HL-60 (cell line): Measurements from ENCODE around the gene SPOCK3.

Experiments
- DNase-seq, 2 experiments: peaks; one replicate each; pipeline ENCODE4 v3.0.0-alpha.2; 2010 to 2020; ENCODE audit warnings: low read depth in 1 of 2, low spot score in 1 of 2
- H3K27ac ChIP-seq: fragments of 250-450 bp; sonication (Bioruptor Pico); replicated peaks from 2 replicates; pipeline ENCODE4 v1.5.1; 2020; ENCODE audit warnings: mild to moderate bottlenecking, moderate library complexity
- H3K27me3 ChIP-seq: fragments of 250-450 bp; sonication (Bioruptor Pico); 2 replicates; pipeline ENCODE4 v1.5.1; 2021; ENCODE audit warnings: mild to moderate bottlenecking, moderate library complexity; ENCODE audit not compliant: insufficient read depth, poor library complexity, severe bottlenecking
- H3K4me3 ChIP-seq: replicated peaks from 2 replicates; pipeline ENCODE4 v1.5.1; 2011; ENCODE audit warnings: mild to moderate bottlenecking, control low read depth, low read length; ENCODE audit not compliant: insufficient read depth
- GABPA ChIP-seq: IDR thresholded peaks from 2 replicates; pipeline ENCODE4 v1.6.1; 2012; ENCODE audit warnings: low read depth
- POLR2AphosphoS5 ChIP-seq: IDR thresholded peaks from 2 replicates; pipeline ENCODE4 v1.6.1; 2012; ENCODE audit warnings: low read depth
- SPI1 ChIP-seq: IDR thresholded peaks from 2 replicates; pipeline ENCODE4 v1.6.1; 2012; ENCODE audit warnings: low read depth, mild to moderate bottlenecking, borderline replicate concordance
- TF ChIP-seq, protein P1 (sequence below): IDR thresholded peaks from one replicate; pipeline ENCODE4 v1.5.1; 2011; ENCODE audit warnings: low read length, control low read depth, inconsistent platforms; ENCODE audit not compliant: insufficient read depth
- TF ChIP-seq, protein P2 (sequence below): IDR thresholded peaks from 2 replicates; pipeline ENCODE4 v1.6.1; 2012; ENCODE audit warnings: low read depth; ENCODE audit not compliant: insufficient replicate concordance

Gene SPOCK3

DNA sequence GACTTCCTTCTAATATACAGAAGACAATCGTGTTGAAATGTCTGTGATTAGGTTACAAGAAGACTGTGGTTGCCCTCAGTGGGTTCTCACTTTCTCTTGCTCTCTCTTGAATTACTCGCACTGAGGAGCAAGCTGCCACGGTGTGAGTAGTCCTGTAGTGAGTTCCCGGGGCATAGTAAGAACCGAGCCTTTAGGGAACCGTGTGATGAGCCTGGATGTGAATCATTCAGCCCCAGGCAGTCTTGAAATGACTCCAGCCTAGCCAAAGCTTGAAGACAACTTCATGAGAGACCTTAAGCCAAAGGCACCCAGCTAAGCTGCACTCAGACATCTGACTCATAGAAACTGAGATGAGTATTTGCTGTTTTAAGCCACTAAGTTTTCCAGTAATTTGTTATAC, 292.7 kb downstream of the SPOCK3 start:
- TF ChIP-seq SPI1: no peak
- TF ChIP-seq POLR2AphosphoS5: no peak
- TF ChIP-seq, protein P1, sequence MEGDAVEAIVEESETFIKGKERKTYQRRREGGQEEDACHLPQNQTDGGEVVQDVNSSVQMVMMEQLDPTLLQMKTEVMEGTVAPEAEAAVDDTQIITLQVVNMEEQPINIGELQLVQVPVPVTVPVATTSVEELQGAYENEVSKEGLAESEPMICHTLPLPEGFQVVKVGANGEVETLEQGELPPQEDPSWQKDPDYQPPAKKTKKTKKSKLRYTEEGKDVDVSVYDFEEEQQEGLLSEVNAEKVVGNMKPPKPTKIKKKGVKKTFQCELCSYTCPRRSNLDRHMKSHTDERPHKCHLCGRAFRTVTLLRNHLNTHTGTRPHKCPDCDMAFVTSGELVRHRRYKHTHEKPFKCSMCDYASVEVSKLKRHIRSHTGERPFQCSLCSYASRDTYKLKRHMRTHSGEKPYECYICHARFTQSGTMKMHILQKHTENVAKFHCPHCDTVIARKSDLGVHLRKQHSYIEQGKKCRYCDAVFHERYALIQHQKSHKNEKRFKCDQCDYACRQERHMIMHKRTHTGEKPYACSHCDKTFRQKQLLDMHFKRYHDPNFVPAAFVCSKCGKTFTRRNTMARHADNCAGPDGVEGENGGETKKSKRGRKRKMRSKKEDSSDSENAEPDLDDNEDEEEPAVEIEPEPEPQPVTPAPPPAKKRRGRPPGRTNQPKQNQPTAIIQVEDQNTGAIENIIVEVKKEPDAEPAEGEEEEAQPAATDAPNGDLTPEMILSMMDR: no peak
- TF ChIP-seq, protein P2, sequence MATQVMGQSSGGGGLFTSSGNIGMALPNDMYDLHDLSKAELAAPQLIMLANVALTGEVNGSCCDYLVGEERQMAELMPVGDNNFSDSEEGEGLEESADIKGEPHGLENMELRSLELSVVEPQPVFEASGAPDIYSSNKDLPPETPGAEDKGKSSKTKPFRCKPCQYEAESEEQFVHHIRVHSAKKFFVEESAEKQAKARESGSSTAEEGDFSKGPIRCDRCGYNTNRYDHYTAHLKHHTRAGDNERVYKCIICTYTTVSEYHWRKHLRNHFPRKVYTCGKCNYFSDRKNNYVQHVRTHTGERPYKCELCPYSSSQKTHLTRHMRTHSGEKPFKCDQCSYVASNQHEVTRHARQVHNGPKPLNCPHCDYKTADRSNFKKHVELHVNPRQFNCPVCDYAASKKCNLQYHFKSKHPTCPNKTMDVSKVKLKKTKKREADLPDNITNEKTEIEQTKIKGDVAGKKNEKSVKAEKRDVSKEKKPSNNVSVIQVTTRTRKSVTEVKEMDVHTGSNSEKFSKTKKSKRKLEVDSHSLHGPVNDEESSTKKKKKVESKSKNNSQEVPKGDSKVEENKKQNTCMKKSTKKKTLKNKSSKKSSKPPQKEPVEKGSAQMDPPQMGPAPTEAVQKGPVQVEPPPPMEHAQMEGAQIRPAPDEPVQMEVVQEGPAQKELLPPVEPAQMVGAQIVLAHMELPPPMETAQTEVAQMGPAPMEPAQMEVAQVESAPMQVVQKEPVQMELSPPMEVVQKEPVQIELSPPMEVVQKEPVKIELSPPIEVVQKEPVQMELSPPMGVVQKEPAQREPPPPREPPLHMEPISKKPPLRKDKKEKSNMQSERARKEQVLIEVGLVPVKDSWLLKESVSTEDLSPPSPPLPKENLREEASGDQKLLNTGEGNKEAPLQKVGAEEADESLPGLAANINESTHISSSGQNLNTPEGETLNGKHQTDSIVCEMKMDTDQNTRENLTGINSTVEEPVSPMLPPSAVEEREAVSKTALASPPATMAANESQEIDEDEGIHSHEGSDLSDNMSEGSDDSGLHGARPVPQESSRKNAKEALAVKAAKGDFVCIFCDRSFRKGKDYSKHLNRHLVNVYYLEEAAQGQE: no peak
- no peak for TF ChIP-seq GABPA
- Histone ChIP-seq H3K27me3 (no peaks in the 10 kb centered on the region), H3K4me3 (no peak overlapping the region), H3K27ac (no peak overlapping the region)
- no peak for DNase-seq

DNA sequence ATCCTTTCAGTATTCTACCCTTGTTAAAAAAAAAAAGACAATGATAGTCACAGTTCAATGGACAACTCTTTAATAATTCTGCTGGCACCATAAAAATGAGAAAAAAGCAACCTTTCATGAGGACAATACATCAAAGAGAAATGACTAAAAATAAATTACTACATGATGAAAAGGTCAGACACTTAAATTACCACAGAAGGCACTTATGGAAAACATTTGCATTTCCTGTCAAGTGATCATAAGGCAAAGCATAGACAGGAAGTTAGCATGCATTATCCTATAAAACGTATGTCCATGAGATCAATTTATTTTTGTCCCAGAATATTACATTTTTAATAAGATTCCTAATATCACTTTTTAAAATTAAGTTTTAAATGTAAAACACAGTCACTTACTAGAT, 303.8 kb downstream of the SPOCK3 start:
- H3K27ac ChIP-seq: no peak overlapping the region
- TF ChIP-seq SPI1: no peak
- TF ChIP-seq GABPA: no peak
- TF ChIP-seq, protein P1: no peak
- no peak for TF ChIP-seq POLR2AphosphoS5
- TF ChIP-seq, protein P2: no peak
- DNase-seq: no peak
- no peaks in the 10 kb centered on the region for H3K27me3 ChIP-seq
- H3K4me3 ChIP-seq: no peak overlapping the region

DNA sequence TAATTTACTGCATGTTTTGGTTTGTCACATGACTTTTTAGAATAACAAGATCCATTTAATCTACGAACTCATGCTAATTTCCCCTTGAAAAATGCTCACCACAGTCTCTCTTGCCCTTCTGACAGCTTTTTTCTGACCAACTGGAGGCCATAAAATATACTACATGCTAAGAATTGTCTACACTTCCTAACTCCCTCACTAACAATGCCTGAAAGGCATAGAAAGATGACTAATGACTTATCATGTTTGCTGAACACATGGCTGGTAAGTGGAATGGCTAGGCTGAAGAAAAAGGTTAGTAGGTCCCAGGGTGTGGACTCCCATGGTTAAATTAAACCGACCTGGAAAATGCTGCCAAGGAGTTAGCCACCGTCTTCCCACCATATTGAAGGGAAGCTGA, 309.9 kb downstream of the SPOCK3 start:
- no peaks in the 10 kb centered on the region for H3K27me3 ChIP-seq
- TF ChIP-seq, protein P2: no peak
- TF ChIP-seq SPI1 (no peak), POLR2AphosphoS5 (no peak), GABPA (no peak)
- TF ChIP-seq, protein P1: no peak
- DNase-seq: no peak

More for the DNA sequence above, 309.9 kb downstream of the SPOCK3 start:
- Histone ChIP-seq H3K27ac (no peak overlapping the region), H3K4me3 (no peak overlapping the region)
